CD14-positive monocyte (primary cell): Measurements from ENCODE around the gene PDE4B. TPM values are rescaled to one million over a fixed set of nuclear protein-coding genes. Genes with fewer than 3 reads are reported as not detected.

Experiments used
- DNase-seq, 3 donors: peaks; one replicate each; pipeline ENCODE4 v3.0.0-alpha.2; 2011 to 2022
- H2AFZ ChIP-seq: 2 replicates; pipeline ENCODE4 v1.6.0; 2012; ENCODE audit warnings: mild to moderate bottlenecking, low read depth, low read length, inconsistent platforms; ENCODE audit not compliant: insufficient read depth, poor library complexity, severe bottlenecking
- H3K27ac ChIP-seq, 2 donors: 1 replicate in 1 of 2; 2 replicates in 1 of 2; pipeline ENCODE4 v1.5.1; 2012 to 2013; ENCODE audit warnings: low read length in 2 of 2, control low read depth in 1 of 2, inconsistent platforms in 1 of 2, low read depth in 1 of 2, mild to moderate bottlenecking in 1 of 2
- H3K27me3 ChIP-seq, 2 donors: one replicate each; pipeline versions ENCODE4 v1.6.0 to v1.6.1; 2011 to 2013; ENCODE audit warnings: low read length in 2 of 2; ENCODE audit not compliant: control insufficient read depth in 2 of 2, insufficient read depth in 2 of 2
- H3K36me3 ChIP-seq, 2 donors: replicated peaks in 1 of 2; 1 replicate in 1 of 2; 2 replicates in 1 of 2; pipeline versions ENCODE4 v1.5.1 to v1.6.1; 2012 to 2013; ENCODE audit warnings: low read length in 2 of 2, control low read depth in 1 of 2, inconsistent platforms in 1 of 2, mild to moderate bottlenecking in 1 of 2; ENCODE audit not compliant: insufficient read depth in 2 of 2, control insufficient read depth in 1 of 2
- H3K4me1 ChIP-seq, 2 donors: 1 replicate in 1 of 2; 2 replicates in 1 of 2; pipeline versions ENCODE4 v1.5.1 to v1.6.1; 2012 to 2013; ENCODE audit warnings: low read length in 2 of 2, control low read depth in 1 of 2, inconsistent platforms in 1 of 2, mild to moderate bottlenecking in 1 of 2, moderate library complexity in 1 of 2; ENCODE audit not compliant: insufficient read depth in 2 of 2, control insufficient read depth in 1 of 2
- H3K4me2 ChIP-seq: replicated peaks from 2 replicates; pipeline ENCODE3; 2012; ENCODE audit warnings: low read length, moderate library complexity, mild to moderate bottlenecking; ENCODE audit not compliant: poor library complexity, severe bottlenecking; ENCODE audit errors: extremely low read depth
- H3K4me3 ChIP-seq, 3 experiments: fragments of 200-600 bp in 1 of 3; sonication (generic) in 1 of 3; replicated peaks in 1 of 3; 1 replicate in 2 of 3; 2 replicates in 1 of 3; pipeline ENCODE4 v1.5.1; 2011 to 2013; ENCODE audit warnings: low read length in 3 of 3, mild to moderate bottlenecking in 3 of 3, control low read depth in 2 of 3, low read depth in 2 of 3, inconsistent platforms in 1 of 3, moderate library complexity in 1 of 3
- H3K79me2 ChIP-seq: 2 replicates; pipeline ENCODE4 v1.6.0; 2012; ENCODE audit warnings: mild to moderate bottlenecking, control low read depth, inconsistent platforms, low read length, moderate library complexity; ENCODE audit not compliant: insufficient read depth
- H3K9ac ChIP-seq: 2 replicates; pipeline ENCODE4 v1.6.0; 2017; ENCODE audit warnings: low read length, mild to moderate bottlenecking; ENCODE audit not compliant: insufficient read depth, poor library complexity, severe bottlenecking
- H3K9me3 ChIP-seq, 2 donors: replicated peaks in 1 of 2; 1 replicate in 1 of 2; 2 replicates in 1 of 2; pipeline versions ENCODE4 v1.5.1 to v1.6.1; 2012 to 2013; ENCODE audit warnings: low read length in 2 of 2, control low read depth in 1 of 2; ENCODE audit not compliant: control insufficient read depth in 1 of 2, insufficient read depth in 1 of 2
- H4K20me1 ChIP-seq: 2 replicates; pipeline ENCODE4 v1.6.0; 2012; ENCODE audit warnings: mild to moderate bottlenecking, low read length, control low read depth, moderate library complexity; ENCODE audit not compliant: insufficient read depth
- H3K27ac Mint-ChIP-seq, 7 donors: one replicate each; pipeline ENCODE4 v1.8.0; 2020; ENCODE audit warnings: mild to moderate bottlenecking in 7 of 7, mixed read lengths in 7 of 7, moderate library complexity in 6 of 7, inconsistent platforms in 2 of 7
- H3K27me3 Mint-ChIP-seq, 3 donors: one replicate each; pipeline ENCODE4 v1.8.0; 2021 to 2022; ENCODE audit warnings: low read depth in 3 of 3, mild to moderate bottlenecking in 3 of 3, mixed read lengths in 3 of 3, moderate library complexity in 3 of 3, inconsistent platforms in 1 of 3
- H3K36me3 Mint-ChIP-seq, 2 donors: one replicate each; pipeline ENCODE4 v1.8.0; 2020; ENCODE audit warnings: mixed read lengths in 2 of 2, inconsistent platforms in 1 of 2, mild to moderate bottlenecking in 1 of 2
- H3K4me1 Mint-ChIP-seq: one replicate; pipeline ENCODE4 v1.8.0; 2020; ENCODE audit warnings: mild to moderate bottlenecking, mixed read lengths
- H3K4me3 Mint-ChIP-seq, 2 donors: one replicate each; pipeline ENCODE4 v1.8.0; 2020; ENCODE audit warnings: mild to moderate bottlenecking in 2 of 2, mixed read lengths in 2 of 2, moderate library complexity in 1 of 2
- H3K9me3 Mint-ChIP-seq, 7 donors: one replicate each; pipeline ENCODE4 v1.8.0; 2020 to 2022; ENCODE audit warnings: mixed read lengths in 7 of 7, mild to moderate bottlenecking in 6 of 7, moderate library complexity in 6 of 7, inconsistent platforms in 2 of 7
- WGBS: methylation state at CpG from one replicate; pipeline ENCODE4 v1.1.5; 2013; ENCODE audit warnings: missing lambda C conversion rate; ENCODE audit not compliant: insufficient coverage; 5-methylcytosine and 5-hydroxymethylcytosine counted together
- intact Hi-C, 2 donors: fragments of 100-400 bp; cut with micrococcal nuclease; formaldehyde crosslinking; loops; one replicate each; pipeline versions ENCODE4 v1.15.0 to v1.15.1; 2023
- polyA plus RNA-seq, 3 donors: library from polyadenylated mRNA; depleted of rRNA in 1 of 3; unstranded in 2 of 3; stranded (reverse) in 1 of 3; fragments of 300-500 nt in 2 of 3; fragments of >200 nt in 1 of 3; fragmentation: Illumina TruSeq in 2 of 3; gene quantifications; 1 replicate in 2 of 3; 2 replicates in 1 of 3; pipeline ENCODE4 v1.2.3, GENCODE V29; 2012 to 2021
- TF ChIP-seq, protein P1 (sequence below): fragments of 200-600 bp; IDR thresholded peaks from one replicate; pipeline ENCODE4 v1.8.0; 2022; ENCODE audit warnings: antibody characterized with exemption, mild to moderate bottlenecking

The PDE4B gene
- polyA plus RNA-seq, 3 donors, result 17.2 to 52.8 (median 25.2) TPM

DNA sequence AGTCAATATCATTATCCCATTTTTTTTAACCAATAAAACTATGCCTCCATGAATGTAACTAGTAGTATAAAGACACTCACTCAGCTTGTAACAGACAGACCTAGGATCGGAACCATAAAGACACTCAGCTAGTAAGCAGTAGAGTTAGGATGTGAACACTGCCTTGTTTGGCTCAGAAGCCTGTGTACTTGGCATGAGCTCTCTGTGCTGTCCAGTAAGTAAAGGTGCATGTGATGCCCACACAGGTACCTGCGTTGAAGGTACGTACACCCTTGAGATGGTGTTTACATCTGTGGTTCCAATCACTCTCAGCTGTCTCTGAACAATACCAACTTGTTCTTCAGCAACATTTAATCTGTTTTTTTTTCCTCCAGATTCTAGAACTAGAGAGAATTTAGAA lies 489.1 kb downstream of the PDE4B start:
- DNase-seq, result no peak
- intact Hi-C loops, result no loop called here
- no peak overlapping the region for H3K27ac ChIP-seq
- no peaks in the 10 kb centered on the region for H3K79me2 ChIP-seq
- H3K9me3 Mint-ChIP-seq, result no peaks in the 10 kb centered on the region
- no peaks in the 10 kb centered on the region for H3K36me3 Mint-ChIP-seq
- H3K4me3 Mint-ChIP-seq, result no peak overlapping the region
- H3K9me3 ChIP-seq, result no peaks in the 10 kb centered on the region
- peaks cover 12 to 21% of the 10 kb centered on the region in 2 donors for H3K4me1 ChIP-seq
- peaks cover 0 to 1% (median 0%) of the 10 kb centered on the region in 3 donors for H3K27me3 Mint-ChIP-seq
- H3K9ac ChIP-seq, result no peak overlapping the region
- H3K4me2 ChIP-seq, result no peak overlapping the region
- H3K36me3 ChIP-seq, result no peaks in the 10 kb centered on the region
- no peak overlapping the region for H2AFZ ChIP-seq
- H3K4me1 Mint-ChIP-seq, result peaks cover 27% of the 10 kb centered on the region
- no peaks in the 10 kb centered on the region for H4K20me1 ChIP-seq
- no peaks in the 10 kb centered on the region for H3K27me3 ChIP-seq
- WGBS, result 100% methylated on average over 3 of the region's 3 CpGs
- H3K27ac Mint-ChIP-seq, result no peak overlapping the region
- H3K4me3 ChIP-seq, result no peak overlapping the region
- TF ChIP-seq, protein P1, sequence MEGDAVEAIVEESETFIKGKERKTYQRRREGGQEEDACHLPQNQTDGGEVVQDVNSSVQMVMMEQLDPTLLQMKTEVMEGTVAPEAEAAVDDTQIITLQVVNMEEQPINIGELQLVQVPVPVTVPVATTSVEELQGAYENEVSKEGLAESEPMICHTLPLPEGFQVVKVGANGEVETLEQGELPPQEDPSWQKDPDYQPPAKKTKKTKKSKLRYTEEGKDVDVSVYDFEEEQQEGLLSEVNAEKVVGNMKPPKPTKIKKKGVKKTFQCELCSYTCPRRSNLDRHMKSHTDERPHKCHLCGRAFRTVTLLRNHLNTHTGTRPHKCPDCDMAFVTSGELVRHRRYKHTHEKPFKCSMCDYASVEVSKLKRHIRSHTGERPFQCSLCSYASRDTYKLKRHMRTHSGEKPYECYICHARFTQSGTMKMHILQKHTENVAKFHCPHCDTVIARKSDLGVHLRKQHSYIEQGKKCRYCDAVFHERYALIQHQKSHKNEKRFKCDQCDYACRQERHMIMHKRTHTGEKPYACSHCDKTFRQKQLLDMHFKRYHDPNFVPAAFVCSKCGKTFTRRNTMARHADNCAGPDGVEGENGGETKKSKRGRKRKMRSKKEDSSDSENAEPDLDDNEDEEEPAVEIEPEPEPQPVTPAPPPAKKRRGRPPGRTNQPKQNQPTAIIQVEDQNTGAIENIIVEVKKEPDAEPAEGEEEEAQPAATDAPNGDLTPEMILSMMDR, result no peak

DNA sequence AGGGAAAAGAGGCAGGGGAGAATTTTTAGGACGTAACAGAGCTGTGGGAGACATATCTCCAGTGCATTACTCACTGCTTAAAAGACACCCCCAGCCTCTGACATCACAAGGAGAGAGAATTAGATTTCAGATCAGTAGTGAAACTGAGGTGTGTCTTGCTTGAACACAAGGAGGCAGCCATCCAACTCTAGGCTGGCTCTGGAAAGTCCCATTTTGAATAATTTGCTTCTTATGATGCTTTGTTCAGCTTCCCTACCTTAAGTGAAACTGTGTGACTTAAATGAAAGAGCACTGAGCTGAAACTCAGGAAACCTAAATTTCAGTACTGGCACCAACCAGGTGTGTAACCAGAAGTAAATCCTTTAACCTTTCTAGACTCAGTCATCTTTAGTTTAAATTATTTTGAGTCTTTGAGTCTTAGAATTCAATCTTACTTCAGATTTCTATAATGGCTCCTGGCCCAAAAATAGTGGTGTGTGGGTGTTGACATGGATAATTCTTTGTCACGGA lies 489.7 kb downstream of the PDE4B start:
- H3K4me1 Mint-ChIP-seq, result peaks cover 25% of the 10 kb centered on the region
- H3K4me2 ChIP-seq, result no peak overlapping the region
- no peaks in the 10 kb centered on the region for H3K79me2 ChIP-seq
- no peaks in the 10 kb centered on the region for H3K36me3 Mint-ChIP-seq
- peaks cover 12 to 21% of the 10 kb centered on the region in 2 donors for H3K4me1 ChIP-seq
- peak overlapping the region in 2 of 7 donors; percentile 5 to 53 for H3K27ac Mint-ChIP-seq
- DNase-seq, result peak; percentile 27 to 84 (median 35)
- H2AFZ ChIP-seq, result no peak overlapping the region
- no peak overlapping the region for H3K27ac ChIP-seq
- no peaks in the 10 kb centered on the region for H3K9me3 Mint-ChIP-seq
- H3K9me3 ChIP-seq, result no peaks in the 10 kb centered on the region
- H3K36me3 ChIP-seq, result no peaks in the 10 kb centered on the region
- H3K27me3 Mint-ChIP-seq, result peaks cover 0 to 1% (median 0%) of the 10 kb centered on the region in 3 donors
- no CpG with 5 or more reads among the region's 2 CpGs for WGBS
- H3K4me3 ChIP-seq, result no peak overlapping the region
- no peaks in the 10 kb centered on the region for H4K20me1 ChIP-seq
- intact Hi-C loops, result no loop called here
- no peak overlapping the region for H3K9ac ChIP-seq
- H3K27me3 ChIP-seq, result no peaks in the 10 kb centered on the region
- no peak overlapping the region for H3K4me3 Mint-ChIP-seq
- TF ChIP-seq, protein P1, result no peak
